Upper lobe of left lung (tissue), 4 donors: ENCODE results near the gene RNF123.

ENCODE experiments used
- CTCF ChIP-seq, 6 experiments: fragments of 450-650 bp in 4 of 6; fragments of 200-600 bp in 2 of 6; sonication (generic) in 2 of 6; IDR thresholded peaks; one replicate each; pipeline ENCODE4 v1.5.1; 2016 to 2019; ENCODE audit warnings: antibody characterized with exemption in 6 of 6
- POLR2A ChIP-seq, 4 donors: fragments of 450-650 bp; IDR thresholded peaks; one replicate each; pipeline ENCODE4 v1.5.1; 2016 to 2017; ENCODE audit warnings: antibody characterized with exemption in 4 of 4, mild to moderate bottlenecking in 2 of 4

- TF ChIP-seq CTCF (IDR thresholded peaks at IDR 0.05) (no peak), POLR2A (IDR thresholded peaks at IDR 0.05) (no peak)
Measured at GRCh38 chr3:49724586-49724985, 35.2 kb downstream of the RNF123 start.
